NCI-H510A treated with DMSO at 0.1 percent for 48 hours (cell line): ENCODE data around the gene DAPL1.
A peak's percentile ranks its signal among the peaks of the same experiment; 100 is the strongest.

ENCODE experiments used
- DNase-seq: peaks from one replicate; lab custom pipeline; 2025; lab: John Stamatoyannopoulos, UW

The DAPL1 gene

DNA sequence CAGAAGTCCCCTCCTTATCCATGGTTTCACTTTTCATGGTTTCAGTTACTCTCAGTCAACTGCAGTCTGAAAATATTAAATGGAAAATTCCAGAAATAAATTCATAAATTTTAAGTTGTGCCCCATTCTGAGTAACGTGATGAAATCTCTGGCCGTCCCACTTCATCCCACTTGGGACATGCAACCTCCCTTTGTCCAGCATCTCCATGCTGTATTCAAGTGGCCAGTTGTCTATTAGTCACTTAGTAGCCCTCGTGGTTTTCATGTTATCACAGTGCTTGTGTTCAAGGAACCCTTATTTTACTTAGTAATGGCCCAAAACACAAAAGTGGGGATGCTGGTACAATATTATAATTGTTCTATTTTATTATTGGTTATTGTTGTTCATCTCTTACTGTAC lies 18.0 kb upstream of the DAPL1 start:
- no peak for DNase-seq

DNA sequence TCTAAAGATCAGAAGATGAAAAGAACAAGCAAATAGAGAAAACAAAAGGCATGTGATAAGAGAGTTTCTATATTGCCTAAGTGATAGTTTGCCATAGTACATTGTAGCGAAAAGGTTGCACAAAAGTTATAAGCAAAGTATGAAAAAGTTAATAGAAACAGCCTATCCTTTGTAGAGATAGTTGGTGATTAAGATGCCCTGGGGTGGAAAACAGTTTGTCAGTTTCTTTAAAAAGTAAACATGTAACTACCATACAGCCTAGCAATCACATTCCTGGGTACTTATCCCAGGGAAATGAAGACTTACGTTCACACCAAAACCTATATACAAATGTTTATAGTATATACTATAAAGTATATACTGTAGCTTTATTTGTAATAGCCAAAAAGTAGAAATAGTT lies 16.9 kb upstream of the DAPL1 start:
- DNase-seq, result no peak

DNA sequence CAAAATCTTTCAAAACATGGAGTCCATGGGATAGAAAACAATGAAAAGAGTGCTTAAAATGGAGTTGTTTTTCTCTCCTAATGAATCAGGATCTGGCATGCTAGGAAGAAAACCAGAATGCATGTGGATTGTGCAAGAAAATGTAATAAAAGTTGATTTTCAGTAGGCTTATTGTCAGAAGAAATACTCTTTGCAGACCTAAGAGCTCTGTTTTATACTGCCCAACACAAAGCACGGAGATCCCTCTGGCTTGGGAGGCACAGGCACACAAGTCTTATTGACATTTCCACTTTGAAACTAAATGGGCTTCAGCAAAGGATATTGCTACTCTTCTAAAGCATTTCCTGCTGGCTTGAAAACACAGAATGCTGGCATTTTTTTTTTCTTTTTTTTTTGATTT lies 15.5 kb upstream of the DAPL1 start:
- peak; percentile 6 for DNase-seq

- DNase-seq, result no peak
These were observed 13.7 kb upstream of the DAPL1 start for GRCh38 chr2:158781353-158781961.

GRCh38 chr2:158782136-158782535 lies 13.0 kb upstream of the DAPL1 start:
- no peak for DNase-seq

- DNase-seq, result no peak
These were observed 12.5 kb upstream of the DAPL1 start for GRCh38 chr2:158782616-158783015.

DNA sequence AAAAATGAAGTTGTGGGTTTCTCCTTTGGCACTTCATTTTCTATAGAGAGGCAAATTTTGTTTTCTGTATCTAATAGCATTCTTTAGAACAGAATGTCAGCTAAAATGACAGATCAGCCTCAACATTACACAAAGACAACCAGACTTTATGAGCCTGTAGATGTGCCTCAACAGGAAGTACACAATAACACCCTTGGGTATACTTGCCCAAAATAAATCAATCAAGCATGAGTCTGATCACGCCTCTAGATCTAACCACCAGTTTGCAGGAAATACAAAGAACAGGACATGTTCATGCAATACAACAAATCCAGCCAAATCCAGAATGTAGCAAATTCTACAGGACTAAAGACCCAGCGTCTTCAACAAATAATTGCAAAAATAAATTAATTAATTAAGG lies 11.2 kb upstream of the DAPL1 start:
- no peak for DNase-seq

DNA sequence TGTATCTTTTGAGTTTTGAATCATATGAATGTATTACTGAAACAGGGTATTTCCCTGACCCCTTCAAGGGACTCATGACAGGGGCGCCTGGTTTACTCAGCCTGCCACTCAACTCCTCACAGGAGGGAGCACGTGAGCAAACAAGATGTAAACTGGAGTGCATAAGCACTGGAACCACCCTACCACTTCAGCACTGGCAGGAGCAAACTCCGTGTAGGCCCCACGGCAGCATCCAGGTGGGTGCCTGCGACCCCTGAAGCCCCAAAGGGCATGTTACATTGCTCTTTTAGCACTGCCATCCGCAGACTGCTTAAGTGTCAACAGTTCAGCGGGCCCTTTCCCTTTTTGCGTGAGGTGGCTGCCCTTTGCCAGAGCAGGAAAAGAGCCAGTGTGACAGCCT lies 8.2 kb upstream of the DAPL1 start:
- peak; percentile 19 for DNase-seq

DNA sequence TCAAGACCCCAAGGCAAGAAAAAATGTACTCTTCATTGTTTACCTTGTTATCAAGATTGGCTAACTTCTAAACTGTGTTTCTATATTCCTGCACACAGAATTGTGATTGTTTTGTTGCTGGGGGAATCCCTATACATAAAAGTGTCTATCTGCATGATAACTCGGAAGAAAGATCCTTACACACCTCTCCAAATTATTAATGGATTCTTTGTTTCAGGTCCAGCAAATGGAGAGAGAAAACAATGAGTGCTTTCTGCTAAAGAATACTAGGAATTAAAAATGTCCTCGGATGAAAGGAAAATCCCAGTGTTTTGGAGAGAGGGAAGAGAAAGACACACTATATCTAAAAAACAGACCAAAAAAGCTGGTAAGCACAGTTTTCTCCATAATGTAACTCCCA lies 6.2 kb upstream of the DAPL1 start:
- no peak for DNase-seq

DNA sequence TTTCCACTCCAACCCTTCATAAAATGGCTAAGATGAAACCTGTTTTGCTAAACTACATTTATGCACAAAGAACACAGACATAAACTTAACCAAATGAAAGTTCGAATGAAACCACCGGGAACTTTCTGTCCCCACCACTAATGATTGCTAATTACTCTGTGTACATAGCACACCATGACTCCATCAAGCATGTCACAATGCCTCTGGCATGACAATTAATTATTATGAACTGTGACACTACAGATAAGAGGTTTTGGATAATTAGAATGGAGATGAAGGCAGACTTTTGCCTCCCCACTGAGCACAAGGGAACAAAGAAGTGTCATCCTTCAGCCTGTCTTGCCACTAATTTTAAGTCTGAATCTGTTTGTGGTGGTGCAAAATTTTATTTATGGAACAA lies 1.5 kb downstream of the DAPL1 start:
- DNase-seq, result no peak

DNA sequence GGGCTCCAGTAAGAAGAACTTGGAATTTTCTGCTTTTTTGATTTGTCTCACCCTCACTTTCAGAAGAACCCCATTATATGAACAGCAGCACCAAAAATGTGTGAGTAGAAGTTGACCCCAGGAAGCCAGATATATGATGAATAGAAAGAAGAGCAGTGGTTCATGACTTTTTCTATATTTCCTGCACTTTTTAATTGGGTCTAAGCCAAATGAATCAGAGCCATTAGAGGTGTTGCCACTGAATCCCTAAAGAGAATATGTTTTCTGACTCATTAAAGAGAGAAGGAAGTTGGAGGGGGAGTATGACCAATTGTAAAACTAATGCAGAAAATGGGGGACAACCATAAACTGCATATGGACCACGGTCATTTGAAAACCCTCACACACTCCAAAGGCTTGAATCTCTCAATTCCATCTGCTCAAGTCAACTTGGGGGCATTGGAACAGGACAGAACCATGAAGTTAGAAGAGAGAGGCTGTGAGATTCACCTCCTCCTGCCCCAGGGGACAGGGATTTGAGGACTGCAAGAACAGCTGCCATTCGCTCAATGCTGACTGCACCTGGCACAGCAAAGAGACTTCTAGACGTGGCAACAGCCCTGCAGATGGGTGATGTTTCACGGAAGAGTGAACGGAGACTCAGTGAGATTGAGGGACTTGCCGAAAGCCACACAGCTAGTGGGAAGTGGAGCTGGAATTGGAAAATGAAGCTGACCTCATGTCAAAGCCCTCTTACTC lies 3.0 kb downstream of the DAPL1 start:
- no peak for DNase-seq

DNA sequence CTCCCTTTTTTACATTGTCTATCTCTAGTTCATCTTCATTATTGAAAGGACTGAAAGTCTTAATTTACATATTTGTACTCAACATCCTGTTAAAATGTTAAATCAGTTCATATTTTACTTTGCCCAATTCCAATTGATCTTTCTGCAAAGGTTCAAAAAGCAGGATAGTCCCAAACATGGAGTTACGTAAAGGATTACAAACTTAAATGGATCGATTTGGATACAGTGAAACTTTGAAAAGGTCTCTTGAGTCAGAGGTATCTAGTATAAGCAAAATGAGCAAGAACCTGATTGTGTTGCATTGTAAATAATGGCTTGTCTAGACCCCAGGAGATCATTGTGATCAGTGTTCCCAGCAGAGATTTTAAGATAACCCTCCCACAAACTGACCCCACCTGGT lies 4.1 kb downstream of the DAPL1 start:
- DNase-seq, result no peak

- DNase-seq, result no peak
These were observed 8.4 kb downstream of the DAPL1 start for GRCh38 chr2:158803506-158803905.

DNA sequence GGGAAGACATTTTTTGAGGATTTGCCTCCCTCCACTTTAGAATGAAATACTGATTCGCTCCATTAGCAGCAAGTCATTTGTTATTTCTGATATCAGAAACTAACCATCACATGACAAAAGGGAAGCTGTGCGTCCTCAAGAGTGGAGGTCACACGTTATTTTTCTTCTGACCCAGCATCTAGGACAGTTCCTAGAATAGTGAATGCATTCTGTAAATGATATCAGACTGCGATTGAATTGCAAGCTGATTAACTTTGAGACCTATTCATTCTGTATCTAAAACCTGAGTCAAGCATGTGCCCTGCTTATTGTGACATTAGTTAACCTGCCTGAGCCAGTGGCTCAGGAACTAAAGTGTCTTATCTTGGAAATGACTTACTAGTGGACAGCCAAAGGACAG lies 10.1 kb downstream of the DAPL1 start:
- no peak for DNase-seq

DNA sequence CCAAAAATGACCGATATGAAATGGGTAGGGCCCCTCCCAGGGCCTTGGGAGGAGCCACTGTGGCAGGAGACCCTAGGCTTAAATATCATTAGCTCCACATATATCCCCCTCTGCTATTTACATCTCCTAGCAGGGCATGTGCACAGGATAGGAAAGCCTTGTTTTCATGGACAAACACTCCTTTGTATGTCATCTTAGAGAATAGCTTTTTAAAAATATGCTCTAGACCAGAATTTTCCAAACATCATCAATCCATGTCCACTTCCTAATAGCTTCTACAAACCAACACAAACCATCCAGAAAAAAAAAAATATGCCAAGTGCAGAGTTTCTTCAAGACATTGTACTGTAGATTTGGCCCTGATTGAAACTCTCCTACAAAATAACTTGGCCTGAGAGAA lies 10.8 kb downstream of the DAPL1 start:
- DNase-seq, result no peak

DNA sequence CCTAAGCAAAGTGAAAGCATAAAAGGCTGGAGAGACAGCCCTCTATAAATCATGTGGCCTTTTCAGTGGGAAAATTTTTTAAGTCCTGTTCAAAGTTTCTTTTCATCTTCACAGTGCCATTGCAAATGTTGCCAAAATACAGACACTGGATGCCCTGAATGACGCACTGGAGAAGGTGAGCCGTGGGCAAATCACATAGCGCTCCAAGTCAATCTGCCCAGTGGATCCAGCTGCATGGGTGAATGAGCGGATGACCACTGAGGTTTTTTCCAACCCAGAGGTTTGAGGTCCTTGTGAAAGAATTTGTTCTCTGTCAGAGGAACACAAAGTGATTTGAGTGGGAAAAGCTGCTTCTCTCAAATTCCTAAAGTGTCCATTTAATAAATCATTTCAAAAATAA lies 11.8 kb downstream of the DAPL1 start:
- DNase-seq, result no peak

GRCh38 chr2:158808426-158808825 lies 13.3 kb downstream of the DAPL1 start:
- no peak for DNase-seq

DNA sequence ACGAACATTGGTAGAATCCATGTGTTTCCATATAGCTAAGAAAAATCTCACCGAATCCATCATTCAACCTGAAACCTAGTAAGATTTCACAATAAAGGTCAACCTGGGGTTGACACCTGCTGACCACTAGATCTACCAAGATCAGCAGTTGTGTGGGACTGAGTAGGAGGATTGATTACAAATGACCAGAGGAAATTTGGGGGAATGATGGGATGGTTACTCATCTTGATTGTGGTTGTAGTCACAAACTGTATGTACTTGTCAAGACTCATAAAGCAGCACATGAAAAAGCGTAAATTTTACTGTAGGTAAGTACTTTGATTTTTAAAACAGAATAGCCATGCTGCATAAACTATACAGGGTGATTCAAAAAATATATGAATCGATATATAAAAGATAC lies 14.7 kb downstream of the DAPL1 start:
- no peak for DNase-seq

- no peak for DNase-seq
These were observed 15.8 kb downstream of the DAPL1 start for GRCh38 chr2:158810731-158811460.

DNA sequence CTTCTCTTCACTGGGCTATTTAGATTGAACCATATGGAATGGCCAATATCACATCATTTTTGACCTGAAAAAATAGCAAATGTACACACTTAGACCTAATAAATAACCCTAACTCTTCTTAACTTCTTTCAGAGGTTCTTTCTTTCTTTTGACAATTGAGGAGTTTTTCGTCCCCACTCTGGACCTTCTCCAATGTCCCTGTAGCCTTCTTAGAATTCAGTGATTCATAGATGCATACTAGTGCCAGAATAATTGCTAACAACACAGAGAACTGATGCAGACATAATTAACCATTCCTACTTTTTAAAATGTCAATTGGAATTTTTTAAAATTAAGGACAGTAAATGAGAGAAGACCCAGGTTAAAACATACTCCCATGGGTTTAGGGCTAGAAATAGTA lies 20.0 kb downstream of the DAPL1 start:
- no peak for DNase-seq

DNA sequence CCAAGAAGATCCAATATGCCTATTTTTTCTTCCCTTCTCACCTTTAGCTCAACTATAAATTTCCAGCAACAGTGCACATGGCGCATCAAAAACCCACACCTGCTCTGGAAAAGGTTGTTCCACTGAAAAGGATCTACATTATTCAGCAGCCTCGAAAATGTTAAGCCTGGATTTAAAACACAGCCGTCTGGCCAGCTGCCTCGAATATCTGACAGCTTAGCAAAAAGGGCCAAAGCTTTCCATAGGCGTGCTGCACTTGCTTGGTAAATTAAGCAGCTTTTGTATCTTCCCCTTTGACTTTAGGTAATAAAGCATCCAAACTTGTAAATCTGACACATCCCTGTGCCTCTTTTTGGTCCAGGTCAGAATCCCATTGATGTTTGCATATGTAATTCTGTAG lies 20.5 kb downstream of the DAPL1 start:
- DNase-seq, result no peak

DNA sequence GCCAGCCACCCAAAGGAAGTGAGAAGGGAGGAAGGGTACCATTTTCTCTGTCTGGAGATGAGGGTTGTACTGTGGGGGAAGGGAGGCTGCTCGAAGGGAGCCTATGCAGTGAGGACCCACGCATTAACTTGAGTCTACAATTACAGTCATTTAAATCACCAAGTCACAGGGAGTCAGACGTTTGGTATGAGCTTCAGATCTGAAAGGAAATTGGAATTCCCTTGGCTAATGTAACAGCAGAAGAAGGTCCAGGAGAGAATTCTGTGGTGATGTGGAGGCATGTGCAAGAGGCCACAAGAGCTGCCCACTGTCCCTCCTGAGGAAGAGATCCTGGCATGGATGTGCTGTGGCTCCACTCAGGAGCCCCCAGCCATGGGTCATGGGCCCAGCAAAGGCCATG lies 22.5 kb downstream of the DAPL1 start:
- DNase-seq, result no peak

DNA sequence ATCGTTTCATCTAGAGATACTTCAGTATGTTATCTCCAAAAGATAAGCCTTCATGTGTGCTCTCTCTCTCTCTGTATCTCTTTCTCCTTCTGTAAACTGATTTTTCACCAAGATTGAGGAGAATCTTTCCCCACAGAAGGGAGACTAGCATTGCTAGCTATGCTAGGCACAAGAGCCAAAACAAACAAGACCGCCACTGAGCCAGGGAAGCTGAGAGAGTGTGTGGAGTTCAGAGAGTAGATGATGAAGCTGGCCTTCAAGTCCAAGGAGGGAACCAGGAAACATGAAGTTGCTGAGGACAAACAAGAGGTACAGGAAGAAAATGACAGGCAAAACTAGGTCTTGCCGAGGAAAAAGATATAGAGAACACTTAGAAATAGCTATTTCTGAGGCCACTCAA lies 23.4 kb downstream of the DAPL1 start:
- no peak for DNase-seq

DNA sequence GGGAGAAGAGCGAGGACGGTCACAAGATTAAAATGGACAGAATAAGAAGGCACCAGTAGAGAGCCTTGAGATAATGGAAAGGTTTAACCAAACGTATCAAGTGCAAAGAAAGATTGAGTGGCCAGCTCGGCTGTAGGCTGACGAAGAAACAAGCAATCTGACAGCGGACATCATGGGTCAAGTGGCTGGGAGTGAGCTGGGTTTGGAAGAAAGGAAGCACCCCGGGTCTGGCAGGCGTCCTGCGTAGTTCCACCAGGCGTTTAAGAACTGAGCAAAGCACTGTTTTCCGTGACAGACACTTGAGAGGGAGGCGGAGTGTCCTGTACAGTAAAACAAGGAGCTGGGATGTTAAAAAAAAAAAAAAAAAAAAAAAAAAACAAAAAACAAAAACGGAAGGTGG lies 27.1 kb downstream of the DAPL1 start:
- no peak for DNase-seq
